ENCODE data around the gene CTNNBL1.

The CTNNBL1 gene

GRCh38 chr20:37875460-37876175, 181.8 kb downstream of the CTNNBL1 start:
- DNase-seq (ENCODE audit: low read depth in 2 of 3, low spot score in 2 of 3), result no peak

DNA sequence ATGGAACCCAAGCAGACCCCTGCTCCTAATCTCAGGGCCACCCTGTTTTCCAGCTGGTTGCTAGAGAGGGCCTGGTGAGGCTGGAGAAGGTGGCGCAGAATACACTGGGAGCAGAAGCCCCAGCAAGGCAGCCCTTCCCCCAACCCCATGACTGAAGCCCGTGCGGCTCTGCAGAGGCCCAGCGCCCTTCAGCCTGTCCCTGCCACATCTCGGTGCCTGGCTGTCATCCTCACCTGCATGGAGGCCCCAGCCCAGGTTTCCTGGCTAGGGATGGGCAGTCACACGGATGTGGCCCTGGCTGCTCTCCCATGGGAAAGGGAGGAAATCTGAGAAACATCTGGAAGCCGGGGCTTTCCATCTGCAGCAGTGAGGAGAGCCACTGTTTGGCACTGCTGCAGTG, 183.0 kb downstream of the CTNNBL1 start:
- DNase-seq (ENCODE audit: low read depth in 2 of 3, low spot score in 2 of 3), result no peak

- no peak for DNase-seq (ENCODE audit: low read depth in 2 of 3, low spot score in 2 of 3)
Observed at GRCh38 chr20:37877832-37878772, 184.3 kb downstream of the CTNNBL1 start.

DNA sequence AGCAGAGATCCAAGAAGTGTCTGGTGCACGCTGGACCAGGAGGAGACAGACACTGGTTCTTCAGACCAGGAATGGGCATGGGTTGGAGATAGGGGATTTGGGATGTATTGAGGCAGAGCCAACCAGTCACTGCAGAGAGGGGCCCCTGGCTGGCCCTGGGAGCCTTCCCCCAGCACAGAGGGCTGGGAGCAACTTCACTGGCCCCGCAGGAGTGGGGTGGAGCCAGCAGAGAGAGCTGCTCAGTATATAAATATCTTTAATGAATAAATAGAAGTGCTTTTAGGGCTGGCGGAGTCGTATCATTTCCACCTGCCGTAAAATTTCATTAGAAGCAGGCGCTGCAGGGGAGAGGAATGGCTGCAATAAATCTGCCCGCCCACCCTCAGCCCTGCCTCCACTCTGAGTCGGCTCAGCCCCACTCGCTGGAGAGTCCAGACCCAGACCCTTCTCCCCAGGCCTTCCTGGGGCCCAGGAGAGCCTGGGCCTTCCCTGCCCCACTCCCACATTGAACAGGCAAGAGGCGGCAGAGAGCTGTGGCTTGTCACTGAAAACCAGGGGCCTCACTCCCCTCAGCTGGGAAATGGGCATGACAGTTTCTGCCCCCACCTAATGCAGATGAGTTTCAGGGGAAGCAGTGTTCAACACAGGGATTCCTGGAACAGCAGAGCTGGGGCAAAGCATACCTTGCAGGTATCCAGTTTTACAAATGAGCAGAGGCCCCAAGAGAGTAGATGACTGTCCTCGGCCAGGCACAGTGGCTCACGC, 185.2 kb downstream of the CTNNBL1 start:
- DNase-seq (ENCODE audit: low read depth in 2 of 3, low spot score in 2 of 3), result no peak

DNA sequence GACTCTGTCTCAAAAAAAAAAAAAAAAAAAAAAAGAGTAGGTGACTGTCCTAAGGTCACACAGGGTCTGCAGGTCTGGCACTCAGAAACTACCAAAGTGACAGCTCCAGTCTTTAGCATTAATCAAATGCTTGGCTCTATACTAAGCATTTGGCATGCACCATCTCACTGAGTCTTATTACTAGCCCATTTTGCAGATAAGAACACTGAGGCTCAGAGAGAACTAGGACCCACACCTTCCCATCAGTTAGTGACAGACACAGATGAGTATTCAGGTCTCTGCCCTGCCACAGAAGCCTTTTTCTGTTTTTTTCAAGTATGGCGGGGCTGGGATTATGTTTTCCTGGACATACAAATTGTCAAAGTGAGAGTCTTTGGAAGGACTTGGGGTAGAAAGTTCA, 186.0 kb downstream of the CTNNBL1 start:
- DNase-seq (ENCODE audit: low read depth in 2 of 3, low spot score in 2 of 3), result no peak

- no peak for DNase-seq (ENCODE audit: low read depth in 2 of 3, low spot score in 2 of 3)
Observed at GRCh38 chr20:37880726-37881591, 187.1 kb downstream of the CTNNBL1 start.

- DNase-seq (ENCODE audit: low read depth in 2 of 3, low spot score in 2 of 3), result no peak
Observed at GRCh38 chr20:37881601-37882343, 187.9 kb downstream of the CTNNBL1 start.

- no peak for DNase-seq (ENCODE audit: low read depth in 2 of 3, low spot score in 2 of 3)
Observed at GRCh38 chr20:37882961-37883712, 189.3 kb downstream of the CTNNBL1 start.

- no peak for DNase-seq (ENCODE audit: low read depth in 2 of 3, low spot score in 2 of 3)
Observed at GRCh38 chr20:37885042-37885441, 191.2 kb downstream of the CTNNBL1 start.

DNA sequence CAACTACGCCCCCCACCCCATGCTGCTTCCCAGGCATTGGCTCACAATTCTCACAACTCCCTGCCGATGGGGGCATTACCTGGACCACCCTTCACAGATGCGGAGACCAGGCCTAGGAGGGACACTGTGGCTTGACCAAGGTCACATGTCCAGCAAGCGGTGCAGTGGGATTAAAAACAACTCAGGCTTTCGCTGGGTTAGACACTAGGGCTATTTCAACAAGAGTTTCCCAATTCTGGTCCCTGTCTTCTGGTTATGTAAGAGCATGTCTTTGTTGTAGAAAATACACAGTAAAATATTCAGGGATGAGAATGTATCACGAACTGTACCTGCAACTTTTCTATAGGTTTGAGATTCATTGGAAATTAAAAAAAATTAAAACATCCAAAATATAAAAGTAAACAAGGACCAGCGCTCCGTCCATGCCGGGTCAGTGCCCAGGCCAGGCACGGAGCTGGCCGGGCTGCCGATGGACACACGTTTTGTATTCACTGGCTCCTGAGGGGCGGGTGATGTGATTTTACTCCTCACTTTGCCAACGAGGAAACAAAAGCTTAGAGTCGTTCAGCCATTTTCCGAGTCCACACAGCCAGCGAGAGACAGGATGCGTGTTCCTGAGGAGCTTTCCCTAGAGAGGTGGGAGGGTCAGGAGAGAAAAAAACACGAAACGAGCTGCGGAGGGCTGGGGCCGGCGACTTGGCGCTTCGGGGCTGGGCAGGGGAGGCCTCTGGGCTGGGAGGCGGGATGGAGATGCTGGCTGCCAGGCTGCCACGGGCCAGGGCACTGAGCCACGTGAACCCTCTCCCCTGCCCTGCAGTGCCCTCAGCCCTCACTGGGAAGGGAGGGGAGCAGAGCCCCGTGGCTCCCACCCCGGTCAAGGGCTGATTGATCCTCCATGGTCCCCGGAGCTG, 192.0 kb downstream of the CTNNBL1 start:
- DNase-seq (ENCODE audit: low read depth in 2 of 3, low spot score in 2 of 3), result no peak

- DNase-seq (ENCODE audit: low read depth in 2 of 3, low spot score in 2 of 3), result no peak
Observed at GRCh38 chr20:37886851-37887297, 193.0 kb downstream of the CTNNBL1 start.

DNA sequence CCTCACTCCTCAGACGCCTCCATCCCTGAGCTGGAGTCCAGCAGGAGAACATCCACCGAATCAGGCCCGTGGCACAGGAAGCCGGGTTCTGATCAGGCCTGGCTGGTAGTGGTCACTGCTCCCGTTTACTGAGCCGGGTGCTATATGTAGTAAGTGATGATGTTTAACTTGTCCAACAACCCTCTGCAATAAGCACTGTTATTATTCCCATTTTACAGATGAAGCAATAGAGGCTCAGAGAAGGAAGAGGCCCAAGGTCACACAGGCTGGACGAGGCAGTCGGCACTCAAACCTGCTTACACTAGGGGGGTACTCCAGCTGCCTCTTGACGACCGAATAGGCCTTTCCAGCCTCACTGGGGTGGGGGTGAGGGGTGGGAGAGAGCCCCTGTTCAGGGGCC, 194.8 kb downstream of the CTNNBL1 start:
- DNase-seq (ENCODE audit: low read depth in 2 of 3, low spot score in 2 of 3), result no peak

DNA sequence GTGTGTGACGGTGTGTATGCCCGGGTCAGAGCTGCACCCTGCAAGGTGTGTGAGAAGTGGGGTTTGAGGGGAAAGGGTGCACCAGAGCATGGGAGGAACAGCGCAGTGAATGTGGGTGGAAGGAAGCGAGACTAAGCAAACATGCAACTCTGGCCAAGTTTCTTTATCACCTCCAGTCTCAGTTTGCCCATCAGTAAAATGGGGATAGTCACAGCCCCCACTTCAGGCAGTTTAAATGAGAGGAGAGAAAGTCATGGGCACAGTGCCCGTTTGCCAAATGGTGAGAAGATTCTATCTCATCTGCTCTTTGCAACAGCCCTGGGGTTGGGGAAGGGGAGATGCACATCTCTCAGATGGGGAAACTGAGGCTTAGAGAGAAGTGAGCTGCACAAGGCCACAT, 196.3 kb downstream of the CTNNBL1 start:
- DNase-seq (ENCODE audit: low read depth in 2 of 3, low spot score in 2 of 3), result no peak

- no peak for DNase-seq (ENCODE audit: low read depth in 2 of 3, low spot score in 2 of 3)
Observed at GRCh38 chr20:37890643-37891042, 196.8 kb downstream of the CTNNBL1 start.

- no peak for DNase-seq (ENCODE audit: low read depth in 2 of 3, low spot score in 2 of 3)
Observed at GRCh38 chr20:37892001-37892400, 198.2 kb downstream of the CTNNBL1 start.

DNA sequence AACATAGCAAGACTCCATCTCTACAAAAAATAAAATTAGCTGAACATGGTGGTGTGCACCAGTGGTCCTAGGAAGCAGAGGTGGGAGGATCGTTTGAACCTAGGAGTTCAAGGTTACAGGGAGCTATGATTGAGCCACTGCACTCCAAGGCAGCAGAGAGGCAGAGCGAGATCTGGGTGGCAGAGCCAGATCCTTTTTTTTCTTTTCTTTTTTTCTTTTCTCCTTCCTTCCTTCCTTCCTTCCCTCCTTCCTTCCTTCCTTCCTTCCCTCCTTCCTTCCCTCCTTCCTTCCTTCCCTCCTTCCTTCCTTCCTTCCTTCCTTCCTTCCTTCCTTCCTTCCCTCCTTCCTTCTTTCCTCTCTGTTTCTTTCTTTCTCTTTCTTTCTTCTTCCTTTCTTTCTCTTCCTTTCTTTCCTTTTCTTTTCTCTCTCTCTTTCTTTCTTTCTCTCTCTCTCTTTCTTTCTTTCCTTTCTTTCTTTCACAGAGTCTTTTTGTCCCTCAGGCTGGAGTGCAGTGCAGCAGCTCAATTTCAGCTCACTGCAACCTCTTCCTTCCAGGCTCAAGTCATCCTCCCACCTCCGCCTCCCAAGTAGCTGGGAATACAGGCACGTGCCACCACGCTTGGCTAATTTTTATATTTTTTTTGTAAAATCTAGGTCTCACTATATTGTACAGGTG, 199.9 kb downstream of the CTNNBL1 start:
- DNase-seq (ENCODE audit: low read depth in 2 of 3, low spot score in 2 of 3), result no peak

DNA sequence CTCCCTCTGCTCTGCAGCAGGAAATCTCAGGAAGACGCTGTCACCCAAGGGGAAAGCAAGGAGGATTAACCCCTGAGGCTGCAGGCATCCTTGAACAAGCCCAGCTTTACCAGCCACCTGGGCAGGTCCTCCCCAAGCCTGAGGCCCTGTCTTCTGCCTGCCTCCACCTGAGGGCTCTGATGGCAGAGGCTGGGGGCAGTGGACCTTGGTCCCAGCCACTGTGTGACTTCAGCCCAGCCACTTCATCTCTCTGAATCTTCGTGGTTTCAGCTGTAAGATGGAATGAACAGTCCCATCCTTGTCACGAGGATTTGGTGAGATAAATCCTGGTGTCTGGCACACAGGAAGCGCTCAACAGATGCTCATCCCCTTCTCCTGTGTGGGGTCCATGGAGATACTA, 200.6 kb downstream of the CTNNBL1 start:
- DNase-seq (ENCODE audit: low read depth in 2 of 3, low spot score in 2 of 3), result no peak

DNA sequence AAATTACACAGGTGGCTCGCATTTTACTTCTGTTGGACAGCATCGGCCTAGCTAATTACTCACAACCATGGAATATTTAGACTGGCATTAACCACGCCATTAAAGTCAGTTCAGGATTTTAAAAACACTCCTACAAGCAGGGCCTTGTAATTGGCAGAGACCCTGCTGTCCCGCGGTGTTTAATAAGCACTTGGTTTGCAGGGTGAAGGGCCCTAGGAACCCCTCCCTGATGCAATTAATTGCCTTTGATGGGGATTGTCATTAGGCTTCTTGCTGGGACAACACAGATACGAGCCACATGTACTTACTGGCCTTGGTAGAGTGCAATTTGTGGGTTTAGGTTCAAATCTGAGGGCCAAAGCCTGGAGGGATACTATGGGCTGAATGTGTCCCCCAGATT, 201.3 kb downstream of the CTNNBL1 start:
- no peak for DNase-seq (ENCODE audit: low read depth in 2 of 3, low spot score in 2 of 3)
